ENCODE measurements around the gene YBX1.
A peak's percentile ranks its signal among the peaks of the same experiment; 100 is the strongest.

Gene YBX1

DNA sequence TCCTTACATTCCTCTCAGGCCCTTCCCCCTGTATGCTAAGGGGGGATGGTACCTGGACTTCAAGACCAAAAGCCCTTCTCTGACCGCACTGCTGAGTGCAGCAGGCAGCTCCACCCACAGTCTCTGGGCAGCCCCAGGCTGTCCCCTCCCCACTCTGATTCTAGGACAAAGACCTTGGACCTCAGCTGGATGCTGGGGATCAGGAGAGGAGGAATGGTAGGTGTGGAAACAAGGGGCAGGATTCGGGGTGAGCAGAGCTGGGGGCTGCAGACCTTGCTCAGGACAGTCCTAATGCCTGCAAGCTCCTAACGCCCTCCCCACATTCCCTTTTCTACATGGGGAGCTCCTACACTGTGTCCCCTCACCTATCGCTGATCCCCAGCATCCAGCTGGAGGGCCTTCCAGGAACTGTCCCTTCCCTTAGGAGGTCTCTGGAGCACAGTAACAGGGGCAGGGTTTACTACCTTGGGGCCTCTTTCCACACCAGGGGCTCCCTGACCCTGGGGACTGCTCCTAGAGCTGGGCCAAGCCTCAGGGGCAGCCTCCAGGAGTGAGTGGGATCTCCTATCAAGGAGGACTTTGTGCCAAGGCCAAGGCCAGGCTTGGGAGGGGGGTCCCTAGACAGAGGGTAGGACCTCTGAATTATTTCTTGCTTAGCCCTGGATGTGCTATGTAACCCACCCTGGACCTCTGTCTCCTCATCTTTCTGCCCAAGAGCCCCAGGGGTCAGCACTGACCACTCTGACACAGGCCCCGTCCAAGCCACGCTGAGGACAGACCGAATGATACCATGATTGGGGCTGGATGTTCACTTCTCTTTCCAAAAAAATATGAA is 52.2 kb downstream of the YBX1 start:
- DNase-seq (ENCODE audit: low read depth in 2 of 2, low spot score in 1 of 2) = no peak

DNA sequence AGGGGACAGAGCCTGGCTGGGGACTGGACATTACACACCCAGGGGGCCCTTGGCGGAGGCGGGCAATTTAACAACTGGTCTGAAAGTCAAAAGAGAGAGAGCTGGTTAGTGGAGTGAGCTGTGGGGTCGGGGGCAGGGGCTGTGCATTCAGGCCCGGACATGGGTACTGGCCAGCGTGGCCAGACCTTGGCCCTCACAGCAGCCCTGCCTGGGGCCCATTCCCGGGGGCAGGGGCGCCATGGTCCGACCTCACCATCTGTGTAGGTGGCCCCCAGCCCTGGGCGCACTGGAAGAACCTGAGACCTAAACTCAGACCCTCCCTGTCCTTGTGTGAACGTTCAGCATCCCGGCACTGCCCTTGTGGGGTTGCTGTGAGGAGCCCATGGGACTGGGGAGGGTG is 52.8 kb downstream of the YBX1 start:
- no peak for DNase-seq (ENCODE audit: low read depth in 2 of 2, low spot score in 1 of 2)

DNA sequence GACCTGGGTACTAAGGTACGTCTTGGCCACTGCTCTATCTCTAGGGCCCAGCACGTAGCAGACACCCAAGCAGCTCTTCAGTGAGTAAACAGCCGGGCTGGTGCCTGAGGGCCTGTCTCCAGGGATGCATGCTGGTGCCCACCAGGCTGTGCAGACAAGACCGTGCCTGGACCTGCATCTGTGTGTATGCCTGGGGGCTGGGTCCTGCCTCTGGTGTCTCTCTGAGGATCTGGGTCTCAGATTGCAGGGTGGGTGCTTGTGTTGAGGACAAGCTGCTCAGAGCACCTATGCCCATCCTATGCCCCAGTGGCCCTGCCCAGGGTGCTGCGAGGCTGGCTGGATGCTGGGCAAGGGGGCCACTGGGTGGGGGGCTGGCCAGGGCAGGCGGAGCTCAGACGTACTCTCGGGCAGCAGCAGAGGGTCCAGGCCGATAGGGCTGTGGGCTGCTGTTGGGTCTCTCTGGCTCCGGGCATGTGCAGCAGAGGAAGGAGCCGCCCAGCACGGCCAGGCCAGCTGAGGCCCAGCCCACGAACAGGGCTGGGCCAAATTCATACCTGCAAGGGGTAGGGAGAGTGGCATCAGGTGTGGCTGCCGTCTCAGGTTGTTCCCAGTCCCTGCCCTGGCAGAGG is 53.4 kb downstream of the YBX1 start:
- no peak for DNase-seq (ENCODE audit: low read depth in 2 of 2, low spot score in 1 of 2)

DNA sequence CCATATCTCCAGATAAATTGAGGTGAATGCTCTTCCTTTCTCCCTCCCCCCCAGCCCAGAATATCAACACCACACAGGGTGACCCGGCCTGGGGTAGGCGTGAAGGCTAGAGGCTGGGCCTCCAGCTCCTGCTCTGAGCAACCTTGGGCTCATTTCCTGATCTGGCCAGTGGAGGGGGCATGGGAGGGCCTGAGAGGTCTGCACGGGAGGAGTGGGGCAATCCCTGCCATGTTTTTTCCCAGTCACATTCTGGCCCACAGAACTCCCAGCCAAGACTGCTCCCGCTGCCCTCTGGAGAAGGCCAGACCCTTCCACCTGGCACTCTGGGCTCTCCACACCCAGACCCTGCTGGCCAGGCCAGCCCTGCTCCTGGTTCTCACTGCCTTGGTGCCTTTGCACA is 53.9 kb downstream of the YBX1 start:
- DNase-seq (ENCODE audit: low read depth in 2 of 2, low spot score in 1 of 2) = no peak

DNA sequence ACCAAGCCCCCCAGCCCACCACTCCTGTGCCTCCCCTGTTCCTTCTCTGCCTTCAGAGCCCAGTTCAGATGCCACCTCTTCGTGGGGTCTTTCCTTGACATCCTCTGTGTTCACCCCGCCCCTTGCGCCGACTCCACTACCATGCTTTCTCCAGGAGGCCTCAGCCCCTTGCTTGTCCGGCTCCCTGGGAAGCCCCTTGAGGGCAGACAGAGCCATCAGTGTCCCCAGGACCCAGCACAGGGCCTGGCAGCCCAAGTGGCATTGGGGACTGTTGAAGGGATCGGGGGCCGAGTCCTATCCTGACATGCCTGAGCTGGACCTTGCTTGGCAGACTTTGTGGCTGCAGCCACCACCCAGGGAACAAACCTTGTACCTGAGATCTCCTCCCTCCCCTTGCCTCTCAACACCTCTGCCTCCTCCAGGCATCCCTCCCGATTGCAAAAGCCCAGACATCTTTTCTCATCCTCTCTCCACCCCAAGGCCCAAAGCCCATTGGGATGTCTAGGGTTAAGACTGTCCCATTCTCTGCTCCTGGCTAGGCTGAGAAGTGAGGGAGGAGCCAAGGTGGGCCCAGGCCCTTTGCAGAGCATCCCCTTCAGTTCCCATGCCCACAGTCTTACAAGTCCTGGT is 54.5 kb downstream of the YBX1 start:
- no peak for DNase-seq (ENCODE audit: low read depth in 2 of 2, low spot score in 1 of 2)

DNA sequence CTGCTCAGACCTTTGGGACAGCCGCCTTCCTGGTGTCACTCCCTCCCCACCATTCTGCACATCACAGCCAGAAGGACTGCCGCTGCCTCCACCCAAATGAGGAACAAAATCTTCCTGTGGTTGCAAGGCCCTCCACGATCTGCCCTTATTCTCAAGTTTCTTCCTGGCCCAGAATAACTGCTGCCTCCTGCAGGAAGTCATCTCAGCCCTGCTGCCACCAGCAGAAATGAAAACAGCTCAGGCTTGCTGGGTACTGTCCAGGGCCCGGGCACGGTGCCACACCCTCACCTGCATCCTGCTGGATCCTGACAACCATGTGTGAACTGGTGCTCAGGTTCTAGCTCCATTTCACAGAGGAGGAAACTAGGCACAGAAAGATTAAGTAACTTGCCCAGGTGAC is 55.0 kb downstream of the YBX1 start:
- no peak for DNase-seq (ENCODE audit: low read depth in 2 of 2, low spot score in 1 of 2)

DNA sequence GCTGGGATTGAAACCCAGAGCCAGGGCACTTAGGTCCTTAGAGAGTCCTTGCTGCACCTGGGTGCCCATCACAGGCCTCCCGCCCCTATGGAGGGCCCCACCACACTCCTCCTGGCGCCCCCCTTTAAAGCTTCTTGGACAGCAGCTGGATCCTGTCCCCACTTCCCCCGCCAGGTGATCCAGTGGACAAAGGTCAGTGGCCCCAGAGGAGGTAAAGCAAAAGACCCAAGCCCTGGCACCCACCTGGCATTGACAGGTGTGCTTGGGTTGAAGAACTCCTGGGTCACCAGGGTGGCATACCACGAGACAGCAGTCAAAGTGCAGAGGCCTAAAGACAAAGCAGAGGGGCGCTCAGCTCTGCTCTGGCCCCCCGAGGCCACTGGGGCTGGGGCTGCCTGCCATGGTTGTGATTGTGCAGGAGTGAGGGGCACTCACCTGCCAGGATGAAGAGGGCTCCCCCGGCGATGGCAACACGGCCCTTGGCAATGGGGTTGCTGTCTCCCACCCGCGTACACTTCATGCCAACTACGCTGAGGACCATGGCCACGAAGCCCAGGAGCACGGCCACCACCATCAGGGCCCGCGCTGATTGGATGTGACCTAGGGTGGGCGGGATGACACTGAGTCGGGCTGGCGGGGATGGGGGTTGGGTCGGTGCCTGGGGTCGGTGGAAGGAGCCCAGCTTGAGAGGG is 55.9 kb downstream of the YBX1 start:
- no peak for DNase-seq (ENCODE audit: low read depth in 2 of 2, low spot score in 1 of 2)

DNA sequence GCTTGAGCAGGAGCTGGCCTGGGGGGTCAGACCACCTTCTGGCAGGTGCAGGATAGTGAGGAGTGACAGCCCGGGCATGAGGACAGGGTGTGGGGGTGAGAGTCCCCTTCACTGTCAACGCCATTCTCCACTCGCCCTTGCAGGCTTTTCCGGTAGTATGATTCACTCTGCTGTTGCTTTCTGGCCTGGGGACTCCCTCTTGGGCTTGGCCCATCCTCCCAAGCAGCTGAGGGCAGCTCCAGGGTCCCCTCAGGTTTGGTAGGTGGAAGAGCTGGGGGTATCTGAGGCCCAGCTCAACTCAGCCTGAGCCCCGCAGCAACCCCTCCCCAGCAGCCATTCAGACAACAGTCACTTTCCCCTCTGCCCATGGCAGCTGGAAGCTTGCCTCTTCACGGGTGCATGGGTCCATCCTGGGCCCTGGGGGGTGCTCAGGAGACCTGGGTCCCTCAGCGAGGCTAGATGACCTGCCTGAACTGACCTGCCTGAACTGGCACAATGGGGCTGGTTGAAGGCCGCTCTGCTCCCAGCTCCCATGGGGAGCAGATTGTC is 56.5 kb downstream of the YBX1 start:
- no peak for DNase-seq (ENCODE audit: low read depth in 2 of 2, low spot score in 1 of 2)

DNA sequence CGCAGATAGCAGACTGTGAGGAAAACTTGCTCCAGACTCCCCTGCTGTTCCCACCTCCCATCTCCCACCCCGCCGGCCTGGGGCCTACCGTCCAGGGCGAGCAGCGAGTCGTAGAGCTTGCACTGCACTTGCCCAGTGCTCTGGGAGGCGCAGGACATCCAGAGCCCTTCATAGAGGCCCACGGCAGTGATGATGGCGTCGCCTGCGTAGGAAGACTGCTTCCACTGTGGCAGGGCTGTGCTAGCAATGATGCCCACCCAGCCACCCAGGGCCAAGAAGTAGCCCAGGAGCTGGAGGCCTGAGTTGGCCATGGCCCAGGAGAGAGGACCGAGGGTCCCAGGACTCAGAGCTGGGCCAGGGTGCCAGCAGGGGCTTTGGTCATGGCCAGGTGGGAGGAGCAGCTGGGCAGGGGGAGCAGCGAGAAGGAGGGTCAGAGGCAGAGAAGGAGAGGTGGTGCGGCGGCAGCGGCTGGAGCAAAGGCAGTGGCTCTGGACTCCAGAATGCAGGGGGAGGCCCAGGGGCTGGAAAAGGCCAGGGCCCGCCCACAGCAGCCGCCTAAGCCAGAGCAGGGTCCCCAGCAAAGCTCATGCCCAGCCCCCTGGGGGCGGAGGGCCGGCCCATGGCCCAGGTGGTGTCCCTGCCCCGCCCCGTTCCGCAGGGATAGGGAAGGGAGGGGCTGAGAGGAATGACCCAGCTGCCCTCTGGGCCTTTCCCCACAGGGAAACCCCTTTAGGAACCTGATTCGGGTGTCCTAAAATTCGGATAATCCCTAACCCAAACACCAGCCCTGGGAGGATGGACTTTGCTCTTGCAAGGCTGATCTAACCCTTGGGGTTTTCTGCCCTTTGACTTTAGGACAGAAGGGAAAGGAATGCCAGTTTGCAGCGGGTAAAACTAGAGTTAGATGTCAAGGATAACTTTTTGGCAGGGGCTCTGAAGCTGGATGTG is 57.8 kb downstream of the YBX1 start, which contains the start of gene CLDN19:
Gene CLDN19, minus strand, starts transcription at position 484 of the 948 bp plus-strand sequence. Its CDS starts 173 bp downstream, at position 311.
- DNase-seq (ENCODE audit: low read depth in 2 of 2, low spot score in 1 of 2) = no peak

DNA sequence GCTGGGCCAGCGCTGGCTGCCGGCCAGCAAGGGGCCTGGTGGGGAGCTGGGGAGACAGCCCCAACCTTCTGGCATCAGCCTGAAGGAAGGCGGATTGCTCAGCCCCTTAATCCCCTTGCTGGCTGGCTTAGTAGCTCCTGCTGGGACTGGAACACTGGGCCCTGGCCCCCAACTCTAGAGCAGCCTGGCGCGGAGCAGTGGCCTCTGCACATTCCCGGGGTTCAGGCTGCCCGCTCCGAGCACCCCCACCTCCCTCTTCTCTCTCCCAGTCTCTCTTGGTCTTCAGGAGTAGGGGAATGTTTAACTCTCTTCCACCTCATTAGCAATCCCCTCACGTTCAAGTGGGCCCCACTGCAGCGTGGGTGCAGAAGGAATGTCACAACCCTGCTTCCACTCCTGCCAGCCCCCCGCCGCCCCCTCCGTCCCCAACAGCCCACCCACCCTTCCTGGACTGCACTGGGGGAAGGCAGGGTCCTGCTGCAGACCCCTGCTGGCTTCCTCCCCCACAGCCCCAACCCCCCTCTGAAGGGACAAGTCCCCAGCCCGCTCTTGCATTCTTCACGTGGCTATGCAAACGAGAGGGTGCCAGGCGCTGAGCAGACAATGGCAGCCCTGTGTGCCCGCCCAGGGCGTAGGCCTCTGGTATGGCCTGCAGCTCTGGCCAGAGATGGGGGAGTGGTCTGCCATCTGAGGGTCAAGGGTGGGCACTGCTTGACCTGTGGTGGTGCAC is 58.8 kb downstream of the YBX1 start:
- no peak for DNase-seq (ENCODE audit: low read depth in 2 of 2, low spot score in 1 of 2)

DNA sequence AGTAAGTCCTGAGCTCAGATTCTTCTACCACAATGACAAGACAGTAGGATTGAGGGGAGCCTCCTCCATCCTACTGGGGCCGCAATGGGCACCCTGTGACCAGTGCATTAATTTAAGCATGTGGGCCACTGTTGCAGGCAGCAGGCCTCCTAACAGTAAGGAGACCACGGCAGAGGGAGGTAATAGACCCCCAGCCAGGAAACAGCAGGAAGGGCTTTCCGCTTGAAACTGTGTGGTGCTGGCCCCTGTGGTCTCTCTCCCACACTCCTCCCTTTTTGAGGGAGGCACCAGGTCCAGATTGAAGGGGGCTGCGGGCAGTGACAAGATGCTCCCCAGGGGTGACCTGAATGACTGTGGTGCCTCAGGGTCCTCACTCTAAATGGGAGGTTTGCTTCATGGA is 59.5 kb downstream of the YBX1 start:
- DNase-seq (ENCODE audit: low read depth in 2 of 2, low spot score in 1 of 2) = no peak

DNA sequence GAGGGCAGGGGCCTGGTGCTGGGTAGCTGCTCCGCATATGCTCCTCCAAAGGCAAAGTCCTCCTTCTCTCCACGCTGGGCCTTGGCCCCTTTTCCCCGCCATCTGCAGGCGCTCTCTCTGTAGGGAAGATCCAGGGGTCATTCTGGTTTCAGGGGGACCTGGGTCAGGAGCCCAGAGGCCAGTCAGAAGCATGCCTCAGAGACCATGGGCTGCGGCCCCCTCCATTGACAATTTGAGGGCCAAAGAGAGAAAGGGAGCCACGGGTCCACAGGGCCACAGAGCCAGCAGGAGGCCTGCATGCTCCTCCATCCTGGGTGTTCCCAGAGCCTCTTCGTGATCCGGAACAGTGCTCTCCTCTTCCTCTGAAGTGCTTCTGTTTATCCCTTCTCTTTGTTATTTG is 59.9 kb downstream of the YBX1 start:
- no peak for DNase-seq (ENCODE audit: low read depth in 2 of 2, low spot score in 1 of 2)

DNA sequence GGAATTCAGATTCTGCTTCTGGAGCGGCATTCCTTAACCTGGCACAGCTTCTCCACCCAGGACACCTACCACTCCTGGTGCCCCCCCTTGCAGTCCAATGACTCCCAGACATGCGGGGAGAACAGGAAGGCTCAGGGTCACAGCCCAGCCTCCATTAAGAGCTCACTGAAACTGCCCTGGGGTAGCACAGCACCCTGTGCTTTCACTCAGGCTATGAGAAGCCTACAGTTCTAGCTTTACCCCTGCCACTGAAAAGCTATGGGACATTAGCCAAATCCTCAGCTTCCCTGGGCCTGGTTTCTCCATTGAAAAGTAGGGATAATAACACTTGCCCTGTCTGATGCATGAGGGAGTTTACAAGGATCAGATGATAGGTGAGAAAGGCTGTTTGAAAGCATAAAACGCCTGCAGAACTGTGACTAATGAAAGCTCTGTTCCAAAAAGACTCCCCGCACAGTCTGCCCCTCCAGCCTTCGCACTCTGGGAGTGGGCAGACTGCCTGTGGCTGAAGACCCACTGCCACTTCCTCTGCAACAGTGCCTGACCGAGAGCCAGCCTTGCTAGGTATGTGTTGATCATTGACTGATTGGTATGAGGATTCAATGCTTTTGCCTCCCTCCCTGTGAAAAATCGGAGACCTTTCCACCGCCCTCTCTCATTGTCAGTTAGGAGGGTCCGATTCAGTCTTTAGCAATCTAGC is 60.5 kb downstream of the YBX1 start:
- no peak for DNase-seq (ENCODE audit: low read depth in 2 of 2, low spot score in 1 of 2)

DNA sequence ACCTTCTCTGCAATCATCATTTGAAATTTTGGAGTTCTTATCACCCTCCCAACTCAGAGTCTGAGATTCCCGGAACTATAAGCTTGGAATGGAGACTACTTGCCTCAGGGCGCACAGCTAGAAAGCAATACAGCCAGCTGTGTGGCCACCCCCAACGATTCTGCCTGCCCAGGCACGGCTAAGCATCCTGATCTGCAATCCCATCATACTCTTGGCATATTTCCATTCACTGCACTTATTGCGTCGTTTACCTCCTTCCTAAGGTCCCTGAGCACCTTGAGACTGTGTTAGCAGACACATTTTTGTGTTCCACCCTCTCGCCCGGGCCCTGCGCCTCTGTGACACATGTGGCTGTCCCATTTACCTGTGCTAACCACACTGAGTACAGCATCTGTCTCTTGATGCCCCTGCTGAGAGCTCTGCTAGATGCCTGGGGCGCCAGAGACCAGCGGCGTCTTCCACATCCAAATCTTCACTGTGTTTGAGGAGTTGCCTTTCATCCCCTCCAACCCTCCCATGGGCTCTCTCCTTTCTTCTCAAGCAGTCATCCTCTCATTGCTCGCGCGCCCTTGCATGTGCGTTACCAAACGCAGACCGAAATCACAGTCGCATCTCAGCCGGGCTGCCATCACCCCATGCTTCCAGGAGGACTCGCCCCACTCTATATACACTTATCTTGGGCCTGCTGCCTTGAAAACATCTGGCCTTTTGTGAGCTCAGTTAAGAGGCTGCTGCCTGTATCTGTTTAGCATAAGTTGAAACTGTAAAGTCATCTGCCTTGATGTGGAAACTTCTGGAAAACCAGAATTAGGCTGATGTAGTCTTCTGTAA is 61.3 kb downstream of the YBX1 start:
- no peak for DNase-seq (ENCODE audit: low read depth in 2 of 2, low spot score in 1 of 2)

DNA sequence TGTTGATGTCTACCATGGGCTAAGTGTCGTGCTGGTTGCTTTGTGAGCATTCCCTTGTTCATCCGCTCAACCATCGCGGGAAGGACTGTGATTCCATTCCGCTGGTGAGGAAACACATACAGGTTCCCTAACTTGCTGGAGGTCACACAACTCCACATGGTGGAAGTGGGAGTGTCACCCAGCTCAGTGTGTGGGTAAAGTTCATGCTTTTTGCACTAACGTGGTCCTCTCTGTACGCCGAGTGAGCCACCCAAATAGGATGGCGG is 61.9 kb downstream of the YBX1 start:
- no peak for DNase-seq (ENCODE audit: low read depth in 2 of 2, low spot score in 1 of 2)

DNA sequence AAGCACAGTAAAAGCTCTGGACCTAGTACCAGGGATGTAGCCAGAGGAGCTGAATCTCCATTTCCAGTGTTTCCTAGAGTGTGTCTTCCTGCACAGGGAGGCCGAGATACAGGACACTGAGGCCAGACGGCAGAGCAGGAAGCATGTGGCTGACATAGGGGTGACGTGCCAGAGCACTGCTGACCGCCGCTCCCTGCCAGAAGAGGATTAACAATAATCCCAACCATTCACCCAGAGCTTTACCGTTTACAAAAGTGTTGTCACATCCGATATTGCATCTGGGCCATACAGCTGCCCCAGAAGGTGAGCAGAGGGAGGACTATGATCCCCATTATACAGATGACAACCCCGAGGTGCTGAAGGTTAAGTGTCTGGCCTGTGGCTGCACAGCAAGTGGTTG is 63.6 kb downstream of the YBX1 start:
- DNase-seq (ENCODE audit: low read depth in 2 of 2, low spot score in 1 of 2) = no peak

DNA sequence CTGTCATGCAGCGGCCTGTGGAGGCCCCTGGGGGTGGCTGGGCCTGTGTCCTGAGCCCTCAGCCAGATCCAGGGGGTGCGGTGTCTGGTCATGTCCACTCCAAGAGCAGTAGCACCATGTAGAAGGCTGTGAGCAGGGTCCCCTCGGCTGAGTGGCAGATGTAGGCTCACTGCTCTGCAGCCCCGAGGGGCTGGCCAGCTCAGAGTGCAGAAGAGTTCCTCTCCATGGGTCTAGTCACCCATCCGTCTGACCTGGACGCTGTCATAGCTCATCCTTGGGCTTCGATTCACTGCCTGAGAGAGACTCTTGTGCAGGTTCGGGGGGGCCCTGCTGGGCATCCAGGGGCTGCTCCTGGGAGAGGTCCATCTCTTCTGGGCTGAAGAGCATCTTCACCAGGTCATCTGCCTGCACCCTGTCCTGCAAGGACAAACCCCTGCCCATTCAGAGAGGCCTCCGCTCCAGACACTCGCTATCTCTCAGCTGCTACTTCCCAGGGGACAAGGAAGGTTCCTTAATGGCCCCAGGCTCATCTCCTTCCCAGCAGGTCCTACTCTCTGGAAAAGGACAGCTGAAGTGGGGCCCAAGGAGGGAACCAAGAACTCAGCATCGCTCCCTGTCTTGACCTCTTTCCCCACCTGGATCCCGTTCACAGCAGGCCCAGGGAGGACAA is 64.4 kb downstream of the YBX1 start:
- no peak for DNase-seq (ENCODE audit: low read depth in 2 of 2, low spot score in 1 of 2)

DNA sequence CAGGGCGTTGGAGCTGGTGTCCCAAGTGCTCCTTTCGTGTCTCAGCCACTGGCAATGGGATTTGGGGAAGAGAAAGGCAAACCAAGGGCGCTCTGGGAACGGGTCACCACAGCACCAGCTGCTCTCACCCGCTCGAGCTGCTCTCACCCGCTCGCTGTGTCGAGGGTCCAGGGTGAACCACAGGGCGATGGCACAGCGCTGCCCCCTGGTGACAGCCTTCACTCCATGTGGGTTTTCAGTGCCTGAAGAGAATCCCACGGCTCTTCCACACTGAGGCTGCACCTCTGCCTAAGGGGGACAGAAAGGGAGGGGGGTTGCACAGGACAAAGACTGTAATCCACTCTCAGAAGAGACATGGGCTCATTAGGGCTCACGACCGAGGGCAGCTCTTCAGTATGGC is 64.9 kb downstream of the YBX1 start:
- peak in 1 of 2 donors; percentile 13 for DNase-seq (ENCODE audit: low read depth in 2 of 2, low spot score in 1 of 2)

All from stimulated activated CD8-positive, alpha-beta memory T cell treated with anti-CD3 and anti-CD28 coated beads, Interleukin-4, amount 100 ng/mL, for 1 hour (primary cell).